Stimulated activated effector memory CD8-positive, alpha-beta T cell treated with anti-CD3 and anti-CD28 coated beads, Interleukin-12 subunit alpha, Interleukin-12 subunit beta, amount 100 ng/mL, for 72 hours (primary cell): ENCODE data around the gene GNG8.

ENCODE experiments used
- ATAC-seq: fragments of 150-1000 bp; cut with Tn5 transposase; 2 replicates; pipeline ENCODE4 v1.10.0; 2021
- DNase-seq, 2 donors: peaks; one replicate each; pipeline ENCODE4 v3.0.0; 2021 to 2022; ENCODE audit warnings: low spot score in 2 of 2
- H3K27ac Mint-ChIP-seq: one replicate; pipeline ENCODE4 v1.8.0; 2022; ENCODE audit warnings: mild to moderate bottlenecking, mixed read lengths
- H3K36me3 Mint-ChIP-seq: one replicate; pipeline ENCODE4 v1.8.0; 2022; ENCODE audit warnings: mild to moderate bottlenecking, mixed read lengths
- H3K4me1 Mint-ChIP-seq: one replicate; pipeline ENCODE4 v1.8.0; 2022; ENCODE audit warnings: mixed read lengths
- H3K4me3 Mint-ChIP-seq: one replicate; pipeline ENCODE4 v1.8.0; 2022; ENCODE audit warnings: mild to moderate bottlenecking, mixed read lengths
- H3K9me3 Mint-ChIP-seq: one replicate; pipeline ENCODE4 v1.8.0; 2022; ENCODE audit warnings: mixed read lengths

The GNG8 gene

DNA sequence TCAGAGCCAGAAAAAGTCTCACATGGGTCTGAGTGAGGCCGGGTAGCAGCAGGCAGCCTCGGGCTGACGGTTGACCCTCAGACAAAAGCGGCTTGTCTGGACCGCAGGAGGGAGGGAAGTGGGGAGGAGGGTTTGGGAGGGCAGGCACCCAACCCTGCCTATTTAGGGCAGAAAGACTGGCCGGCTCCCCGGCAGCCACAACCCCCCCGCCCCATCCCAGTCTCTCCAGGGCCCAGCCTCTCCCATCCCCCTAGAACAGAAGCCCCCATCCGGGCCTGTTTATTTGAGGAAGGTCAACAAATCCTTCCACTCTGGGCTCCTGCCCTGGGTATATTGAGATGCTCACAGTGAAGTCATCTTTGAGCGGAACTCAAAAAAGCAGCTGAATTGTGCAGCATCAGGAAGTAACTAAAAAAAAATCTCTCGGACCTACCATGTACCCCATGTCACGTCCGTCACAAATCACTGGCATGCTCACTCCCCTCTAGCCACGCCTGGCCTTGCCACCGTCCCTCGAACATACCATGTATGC is 18.7 kb upstream of the GNG8 start:
- H3K36me3 Mint-ChIP-seq = peaks cover 6% of the 10 kb centered on the region
- H3K27ac Mint-ChIP-seq = no peak overlapping the region
- no peaks in the 10 kb centered on the region for H3K9me3 Mint-ChIP-seq
- no peak for ATAC-seq
- peaks cover 3% of the 10 kb centered on the region for H3K4me1 Mint-ChIP-seq
- no peak overlapping the region for H3K4me3 Mint-ChIP-seq
- no peak for DNase-seq

DNA sequence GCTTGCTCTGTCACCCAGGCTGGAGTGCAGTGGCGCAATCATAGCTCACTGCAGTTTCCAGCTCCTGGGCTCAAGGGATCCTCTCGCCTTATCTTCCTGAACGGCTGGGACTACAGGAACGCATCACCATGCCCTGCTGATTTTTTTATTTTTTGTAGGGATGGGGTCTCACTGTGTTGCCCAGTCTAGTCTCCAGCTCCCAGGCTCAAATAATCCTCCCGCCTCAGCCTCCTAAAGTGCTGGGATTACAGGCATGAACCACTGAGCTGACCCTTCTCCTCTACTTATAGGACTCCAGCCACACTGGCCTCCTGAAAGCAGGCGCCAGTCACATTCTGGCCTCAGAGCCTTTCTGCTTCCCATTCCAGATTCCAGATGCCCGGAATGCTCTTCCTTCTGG is 14.4 kb upstream of the GNG8 start:
- peaks cover 6% of the 10 kb centered on the region for H3K36me3 Mint-ChIP-seq
- H3K9me3 Mint-ChIP-seq = no peaks in the 10 kb centered on the region
- DNase-seq = no peak
- peak overlapping the region; percentile 60 for H3K27ac Mint-ChIP-seq
- H3K4me3 Mint-ChIP-seq = no peak overlapping the region
- peaks cover 9% of the 10 kb centered on the region for H3K4me1 Mint-ChIP-seq
- ATAC-seq = no peak

DNA sequence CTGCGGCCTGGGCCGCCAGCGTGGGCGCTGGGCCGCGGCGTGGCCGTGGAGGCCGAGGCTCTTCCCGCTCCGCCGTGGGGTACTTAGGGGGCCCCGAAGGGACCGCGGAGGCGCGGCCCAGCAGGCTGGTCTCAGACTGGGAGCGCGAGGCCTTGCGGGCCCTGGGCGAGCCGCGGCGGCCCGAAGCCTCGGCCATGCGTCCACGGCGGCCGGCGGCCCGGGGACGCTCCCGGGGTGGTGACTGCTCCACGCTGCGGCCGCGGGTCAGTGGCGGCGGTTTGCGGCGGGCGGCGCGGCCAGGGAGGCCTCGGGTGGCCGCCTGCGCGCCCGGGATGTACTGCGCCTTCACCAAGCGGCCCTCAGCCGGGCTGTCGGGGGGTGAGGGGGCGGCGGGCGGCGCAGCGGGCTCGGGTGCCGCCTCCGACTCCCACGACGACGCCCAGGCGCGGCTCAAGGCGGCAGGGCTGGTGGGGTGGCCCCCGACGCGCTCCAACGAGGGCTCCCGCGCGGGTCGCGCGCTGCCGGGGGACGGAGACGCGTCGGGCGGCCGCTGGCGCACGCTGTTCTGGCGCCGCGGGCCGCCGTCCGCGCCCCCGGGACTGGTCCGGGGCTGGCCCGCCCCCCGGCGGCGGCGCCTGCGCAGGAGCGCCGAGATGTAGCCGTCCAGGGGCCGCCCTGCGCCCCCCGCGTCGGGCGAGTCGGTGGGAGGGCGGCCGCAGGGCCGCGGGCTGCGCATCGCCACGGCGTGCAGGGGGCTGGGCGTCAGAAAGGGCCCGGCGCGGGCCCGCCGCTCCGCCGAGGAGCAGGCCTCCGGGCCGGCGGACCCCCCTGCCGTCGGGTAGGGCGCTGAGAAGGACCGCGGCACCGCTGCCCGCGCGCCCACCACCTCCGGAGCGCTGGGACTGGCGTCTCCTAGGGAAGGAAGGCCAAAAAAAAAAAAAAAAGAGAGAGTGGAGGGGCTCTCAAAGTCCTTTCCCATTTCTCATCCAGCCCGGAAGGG is 13.3 kb upstream of the GNG8 start:
- Mint-ChIP-seq H3K4me3 (no peak overlapping the region), H3K36me3 (peaks cover 6% of the 10 kb centered on the region), H3K9me3 (no peaks in the 10 kb centered on the region), H3K27ac (no peak overlapping the region), H3K4me1 (peaks cover 9% of the 10 kb centered on the region)
- no peak for DNase-seq
- ATAC-seq = no peak

DNA sequence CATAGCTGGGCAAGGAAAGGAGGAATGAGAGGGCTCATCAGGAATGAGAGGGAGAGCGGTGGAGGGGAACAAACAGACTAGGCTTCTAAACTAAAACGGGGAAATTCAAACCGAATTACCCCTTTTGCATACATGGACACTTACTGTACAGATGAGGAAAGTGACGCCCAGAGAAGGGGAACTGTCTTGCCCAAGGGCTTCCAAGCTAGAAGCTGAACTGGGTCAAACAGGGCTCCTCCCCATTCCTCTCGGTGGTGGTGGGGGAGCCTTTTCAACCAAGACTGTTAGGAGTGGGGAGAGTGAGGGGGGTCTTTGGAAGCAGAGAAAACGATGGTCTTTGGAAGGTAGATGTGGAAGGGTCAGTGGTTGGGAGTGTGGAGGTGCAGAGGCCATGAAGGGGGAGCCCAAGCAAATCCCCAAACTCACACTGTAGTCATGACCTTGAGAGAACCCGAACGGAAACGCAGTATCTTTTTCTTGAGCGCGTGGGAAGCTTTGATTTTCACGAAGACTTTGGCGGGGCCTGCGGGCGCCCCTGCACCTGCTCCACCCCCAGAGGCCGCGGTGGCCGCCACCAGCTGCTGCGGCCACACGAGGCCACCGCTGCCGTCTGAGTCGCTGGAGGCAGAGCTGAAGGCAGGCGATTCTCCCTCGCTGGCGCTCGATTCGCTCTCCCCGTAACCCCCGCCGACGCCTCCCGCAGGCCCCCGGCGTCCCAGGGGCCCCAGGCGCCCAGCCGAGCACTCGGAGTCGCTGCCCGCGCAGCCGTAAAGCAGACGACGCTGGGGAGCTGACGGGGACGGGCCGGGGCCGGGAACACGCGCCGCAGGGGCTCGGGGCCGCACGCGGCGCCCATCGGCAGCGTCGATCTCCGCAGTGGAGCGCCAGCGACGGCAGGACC is 12.3 kb upstream of the GNG8 start:
- Mint-ChIP-seq H3K36me3 (peaks cover 6% of the 10 kb centered on the region), H3K4me3 (peak overlapping the region; percentile 5), H3K27ac (no peak overlapping the region), H3K9me3 (no peaks in the 10 kb centered on the region), H3K4me1 (peaks cover 9% of the 10 kb centered on the region)
- DNase-seq (no peak), ATAC-seq (peak; percentile 34)

DNA sequence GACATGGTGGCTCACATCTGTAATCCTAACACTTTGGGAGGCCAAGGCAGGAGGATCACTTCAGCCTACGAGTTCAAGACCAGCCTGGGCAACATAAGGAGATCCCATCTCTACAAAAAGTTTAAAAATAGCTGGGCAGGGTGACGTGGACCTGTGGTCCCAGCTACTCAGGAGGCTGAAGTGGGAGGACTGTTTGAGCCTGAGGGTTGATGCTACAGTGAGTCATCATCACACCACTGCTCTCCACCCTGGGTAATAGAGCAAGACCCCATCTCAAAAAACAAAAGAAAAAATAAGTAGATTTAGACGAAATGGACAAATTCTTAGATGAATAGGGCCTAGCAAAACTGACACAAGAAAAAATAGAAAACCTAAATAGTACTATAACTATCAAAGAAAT is 10.4 kb upstream of the GNG8 start:
- peaks cover 6% of the 10 kb centered on the region for H3K36me3 Mint-ChIP-seq
- no peak overlapping the region for H3K4me3 Mint-ChIP-seq
- H3K9me3 Mint-ChIP-seq = no peaks in the 10 kb centered on the region
- no peak overlapping the region for H3K27ac Mint-ChIP-seq
- ATAC-seq (no peak), DNase-seq (no peak)
- peaks cover 9% of the 10 kb centered on the region for H3K4me1 Mint-ChIP-seq

DNA sequence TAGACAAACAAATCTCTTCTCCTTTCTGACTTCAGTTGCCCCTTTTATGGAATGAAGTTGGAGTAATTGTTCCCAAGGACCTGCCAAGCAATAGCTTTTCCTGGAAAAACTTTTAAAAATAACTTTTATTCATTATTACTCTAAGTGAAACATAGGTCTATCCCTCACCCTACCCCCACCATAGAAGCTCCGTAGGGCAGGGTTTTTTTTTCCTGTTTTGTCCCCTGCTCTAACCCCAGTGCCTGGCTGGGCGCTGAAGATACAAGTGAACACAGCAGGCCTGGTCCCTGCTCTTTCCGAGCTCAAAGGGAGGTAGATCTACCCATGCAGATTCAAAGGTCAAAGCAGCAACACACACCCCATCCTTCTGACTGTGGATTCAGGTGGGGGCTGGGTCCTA is 8.7 kb upstream of the GNG8 start:
- ATAC-seq = no peak
- no peak overlapping the region for H3K27ac Mint-ChIP-seq

DNA sequence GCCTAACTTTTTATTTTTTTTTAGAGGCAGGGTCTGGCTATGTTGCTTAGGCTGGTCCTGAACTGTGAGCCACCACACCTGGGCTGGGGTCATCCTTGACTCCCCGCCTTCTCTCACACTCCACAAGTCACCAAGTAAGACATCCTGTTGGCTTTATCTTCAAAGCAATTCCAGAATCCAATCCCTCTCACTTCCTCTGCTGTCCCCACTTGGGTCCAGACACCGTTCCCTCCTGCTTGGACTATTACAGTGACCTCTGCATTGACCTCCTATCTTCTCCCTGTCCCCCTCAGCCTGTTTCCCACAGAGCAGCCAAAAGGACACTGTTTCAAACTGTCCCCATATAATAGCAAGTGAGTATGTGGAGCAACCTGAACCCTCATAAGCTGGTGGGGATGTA is 4.7 kb upstream of the GNG8 start:
- ATAC-seq (no peak), DNase-seq (no peak)
- no peak overlapping the region for H3K4me3 Mint-ChIP-seq
- H3K4me1 Mint-ChIP-seq = no peaks in the 10 kb centered on the region
- no peaks in the 10 kb centered on the region for H3K9me3 Mint-ChIP-seq
- no peaks in the 10 kb centered on the region for H3K36me3 Mint-ChIP-seq
- H3K27ac Mint-ChIP-seq = no peak overlapping the region

More for the DNA sequence above, 8.7 kb upstream of the GNG8 start:
- peaks cover 9% of the 10 kb centered on the region for H3K4me1 Mint-ChIP-seq
- no peaks in the 10 kb centered on the region for H3K9me3 Mint-ChIP-seq
- H3K36me3 Mint-ChIP-seq = no peaks in the 10 kb centered on the region
- H3K4me3 Mint-ChIP-seq = no peak overlapping the region
- no peak for DNase-seq

DNA sequence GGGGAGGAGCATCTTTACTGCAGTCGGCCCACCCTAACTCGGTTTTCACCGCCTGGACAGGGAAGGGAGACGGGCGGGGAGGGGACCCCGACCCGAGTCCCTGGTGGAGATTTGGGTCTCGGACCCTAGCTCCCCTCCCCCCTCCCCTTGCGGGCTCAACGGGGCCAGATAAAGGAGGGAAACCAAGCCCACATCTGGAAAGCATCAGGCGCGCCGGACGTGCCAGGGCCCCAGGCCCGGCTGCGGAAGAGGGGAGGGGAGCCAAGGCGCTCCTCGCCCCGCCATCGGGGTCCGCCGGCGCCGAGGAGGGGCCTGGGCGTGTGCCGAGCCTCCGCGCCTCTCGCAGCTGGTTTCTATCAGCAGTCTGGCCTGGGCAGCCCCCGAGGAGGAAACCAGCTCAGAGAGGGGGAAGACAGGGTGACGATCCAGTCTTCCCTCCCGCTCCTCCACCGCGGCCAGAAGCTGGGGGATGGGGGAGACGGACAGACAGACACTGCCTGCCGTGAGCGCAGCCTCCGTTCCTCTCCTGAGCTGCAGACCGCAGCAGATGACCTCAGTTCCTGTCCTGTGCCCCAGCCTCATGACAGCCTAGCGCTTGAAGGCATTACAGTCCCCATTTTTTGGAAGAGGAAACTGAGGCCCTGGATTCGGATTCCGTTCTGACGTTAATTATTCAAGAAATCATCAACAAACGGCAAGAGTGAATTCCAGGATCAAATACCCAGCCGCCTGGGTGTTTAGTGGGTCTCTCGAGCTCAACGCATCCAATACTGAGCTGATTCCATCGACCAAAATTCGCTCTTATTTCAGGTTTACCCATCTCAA is 3.6 kb upstream of the GNG8 start:
- ATAC-seq = peak; percentile 15
- no peak overlapping the region for H3K4me3 Mint-ChIP-seq
- H3K9me3 Mint-ChIP-seq = no peaks in the 10 kb centered on the region
- H3K4me1 Mint-ChIP-seq = no peaks in the 10 kb centered on the region
- no peaks in the 10 kb centered on the region for H3K36me3 Mint-ChIP-seq
- H3K27ac Mint-ChIP-seq = no peak overlapping the region
- DNase-seq = no peak

DNA sequence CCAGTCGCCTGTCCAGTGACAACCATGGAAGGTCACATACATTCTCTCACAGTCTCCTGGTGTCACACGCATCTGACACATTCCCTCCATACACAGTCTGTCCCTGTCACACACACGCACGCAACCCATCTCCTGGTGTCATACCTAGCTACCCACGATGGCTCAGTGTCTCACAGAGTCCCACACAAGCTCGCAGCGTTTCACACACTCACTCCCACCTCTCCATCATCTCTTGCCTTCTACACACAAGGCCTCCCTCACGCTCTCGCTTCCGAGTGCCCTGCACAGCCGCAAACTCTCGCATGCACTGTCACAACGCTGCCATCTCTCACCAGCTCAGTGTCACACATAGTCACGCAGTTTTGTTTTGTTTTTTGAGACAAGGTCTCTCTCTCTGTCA is 1.2 kb upstream of the GNG8 start:
- DNase-seq = no peak
- ATAC-seq = no peak

DNA sequence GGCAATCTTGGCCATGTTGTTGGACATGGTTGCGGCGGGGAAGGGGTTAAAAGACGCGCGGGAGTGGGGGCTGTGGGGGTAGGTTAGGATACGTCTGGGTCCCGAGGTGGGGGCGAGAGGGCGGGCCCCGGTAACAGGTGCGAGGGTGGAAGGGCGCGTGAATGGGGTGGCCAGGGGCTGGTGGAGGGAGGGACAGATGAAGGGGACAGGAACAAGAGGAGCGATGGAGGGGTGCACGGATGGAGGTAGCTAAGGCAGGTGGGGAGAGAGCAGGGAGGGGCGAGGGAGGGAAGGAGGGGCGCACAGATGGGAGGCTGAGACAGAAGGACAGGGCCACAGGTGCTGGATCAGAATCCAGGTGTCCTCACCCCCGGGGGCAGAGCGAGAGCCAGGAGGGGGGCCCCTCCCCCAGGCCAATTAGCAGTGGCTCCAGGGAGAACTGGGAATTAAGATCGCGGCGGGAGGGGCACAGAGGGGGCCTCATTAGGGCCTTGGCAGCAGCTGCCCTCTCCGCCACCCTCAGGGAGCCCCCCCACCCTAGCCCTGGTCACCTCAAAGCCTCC is 1.3 kb downstream of the GNG8 start:
- Mint-ChIP-seq H3K4me3 (no peak overlapping the region), H3K27ac (peak overlapping the region; percentile 35), H3K36me3 (no peaks in the 10 kb centered on the region), H3K9me3 (no peaks in the 10 kb centered on the region), H3K4me1 (peaks cover 10% of the 10 kb centered on the region)
- ATAC-seq = no peak
- DNase-seq = no peak

More for the DNA sequence above, 1.2 kb upstream of the GNG8 start:
- H3K27ac Mint-ChIP-seq = no peak overlapping the region
- no peaks in the 10 kb centered on the region for H3K36me3 Mint-ChIP-seq
- no peak overlapping the region for H3K4me3 Mint-ChIP-seq
- H3K4me1 Mint-ChIP-seq = peaks cover 10% of the 10 kb centered on the region
- no peaks in the 10 kb centered on the region for H3K9me3 Mint-ChIP-seq

DNA sequence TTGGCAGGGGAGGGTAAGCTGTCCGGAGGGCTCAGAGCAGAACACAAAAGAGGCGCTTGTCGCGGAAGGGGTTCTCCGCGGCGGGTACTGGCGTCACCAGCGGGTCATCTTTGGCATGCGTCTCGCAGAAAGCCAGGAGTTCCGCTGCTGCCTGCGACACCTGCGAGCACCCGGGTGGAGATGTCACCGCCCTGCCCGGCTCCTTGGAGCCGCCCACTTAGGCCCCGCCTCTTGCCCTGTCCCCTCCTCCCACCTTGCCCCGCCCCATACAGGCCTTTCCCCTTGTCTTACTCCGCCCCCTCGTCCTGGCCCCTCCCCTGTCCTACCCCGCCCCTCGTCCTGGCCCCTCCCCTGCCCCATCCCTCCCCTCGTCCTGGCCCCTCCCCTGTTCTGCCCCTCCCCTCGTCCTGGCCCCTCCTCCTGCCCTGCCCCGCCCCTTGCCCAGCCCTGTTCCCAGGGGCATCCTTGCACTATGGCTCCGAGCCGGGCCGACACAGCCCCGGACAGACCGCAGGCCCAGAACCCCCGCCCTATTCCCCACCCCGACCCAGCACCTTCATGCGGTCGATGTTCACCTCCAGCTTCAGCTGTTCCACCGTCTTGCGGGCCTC is 1.9 kb downstream of the GNG8 start:
- peak; percentile 81 to 97 for DNase-seq
- ATAC-seq = peak; percentile 45
- H3K9me3 Mint-ChIP-seq = no peaks in the 10 kb centered on the region
- H3K36me3 Mint-ChIP-seq = no peaks in the 10 kb centered on the region
- no peak overlapping the region for H3K27ac Mint-ChIP-seq
- peaks cover 10% of the 10 kb centered on the region for H3K4me1 Mint-ChIP-seq
- no peak overlapping the region for H3K4me3 Mint-ChIP-seq

DNA sequence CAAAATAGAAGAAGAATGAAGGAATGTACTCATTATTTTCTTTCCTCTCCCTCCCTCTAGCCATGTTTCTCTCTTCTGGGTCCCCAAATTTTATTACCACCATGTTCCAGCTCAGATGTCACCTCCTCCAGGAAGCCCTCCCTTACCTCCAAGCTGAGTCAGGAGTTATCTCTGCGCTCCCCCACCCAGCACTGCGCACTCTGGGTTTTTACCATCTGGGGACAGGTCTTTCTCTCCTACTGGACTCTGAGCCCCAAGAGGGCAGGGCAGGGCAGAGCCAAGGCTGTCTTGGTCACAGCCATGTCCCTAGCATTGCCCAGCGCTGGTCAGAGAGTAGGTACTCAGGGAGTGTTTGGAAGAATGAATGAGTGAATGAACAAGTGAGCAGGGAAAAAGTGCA is 2.9 kb downstream of the GNG8 start:
- DNase-seq (no peak), ATAC-seq (no peak)
- Mint-ChIP-seq H3K27ac (no peak overlapping the region), H3K4me1 (peaks cover 10% of the 10 kb centered on the region), H3K9me3 (no peaks in the 10 kb centered on the region), H3K36me3 (no peaks in the 10 kb centered on the region), H3K4me3 (no peak overlapping the region)

DNA sequence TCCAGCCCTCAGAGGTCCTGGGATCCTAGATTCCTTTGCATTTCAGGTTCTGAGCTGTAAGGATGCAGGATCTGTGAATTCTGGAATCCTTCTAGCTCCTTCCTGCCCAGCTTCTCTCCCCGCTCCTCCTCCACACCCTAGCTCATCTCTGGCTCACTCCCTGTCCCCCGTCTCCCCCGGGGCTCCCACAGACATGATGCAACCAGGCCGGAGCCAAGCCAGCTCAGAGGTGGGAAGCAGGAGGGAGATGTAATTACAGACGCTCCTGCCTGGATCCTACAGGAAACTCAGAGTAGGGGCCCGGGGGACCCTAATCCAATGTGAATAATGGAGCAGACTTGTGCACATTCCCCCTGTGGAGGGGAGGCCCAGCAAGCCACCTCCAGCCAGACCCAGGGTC is 4.5 kb downstream of the GNG8 start:
- no peaks in the 10 kb centered on the region for H3K9me3 Mint-ChIP-seq

DNA sequence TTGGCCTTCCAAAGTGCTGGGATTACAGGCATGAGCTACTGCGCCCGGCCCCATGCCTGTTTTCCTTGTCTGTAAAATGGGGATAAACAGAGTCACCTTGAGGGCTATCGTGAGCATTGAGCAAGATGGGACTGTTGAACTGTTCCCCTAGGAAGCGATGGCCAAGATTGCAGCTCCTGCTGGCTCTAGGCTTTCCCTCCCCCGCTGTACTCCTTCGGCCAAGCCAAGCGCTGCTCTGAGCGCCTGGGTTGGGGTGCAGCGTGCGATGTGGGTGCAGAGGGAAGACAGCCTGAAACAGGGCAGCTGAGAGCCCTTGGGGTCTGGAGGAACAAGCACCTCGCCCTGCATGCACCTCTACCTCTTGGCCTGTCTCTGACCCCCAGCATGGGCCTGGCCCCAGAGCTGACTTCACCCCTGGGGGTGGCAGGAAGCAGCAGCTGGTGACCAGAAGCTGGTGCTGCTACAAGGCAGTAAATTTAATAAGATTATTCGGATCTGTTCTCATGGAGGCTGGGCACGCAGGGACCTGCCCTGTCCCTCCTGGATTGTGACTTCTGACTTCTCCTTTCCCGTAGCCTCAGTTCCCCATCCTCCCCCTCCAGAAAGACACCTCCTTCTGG is 5.3 kb downstream of the GNG8 start:
- no peaks in the 10 kb centered on the region for H3K36me3 Mint-ChIP-seq
- peaks cover 16% of the 10 kb centered on the region for H3K4me1 Mint-ChIP-seq
- no peaks in the 10 kb centered on the region for H3K9me3 Mint-ChIP-seq
- ATAC-seq (no peak), DNase-seq (no peak)
- H3K27ac Mint-ChIP-seq = no peak overlapping the region
- no peak overlapping the region for H3K4me3 Mint-ChIP-seq

More for the DNA sequence above, 4.5 kb downstream of the GNG8 start:
- Mint-ChIP-seq H3K4me3 (no peak overlapping the region), H3K4me1 (peaks cover 16% of the 10 kb centered on the region), H3K36me3 (no peaks in the 10 kb centered on the region), H3K27ac (no peak overlapping the region)
- ATAC-seq (no peak), DNase-seq (no peak)
